Neuronal stem cell (in vitro differentiated cells): ENCODE results near the gene CNTD1.
A peak's percentile ranks its signal among the peaks of the same experiment; 100 is the strongest.

Experiments used
- DNase-seq: peaks from one replicate; pipeline ENCODE4 v3.0.0-alpha.2; 2013; ENCODE audit warnings: low spot score
- H2AFZ ChIP-seq: one replicate; pipeline ENCODE4 v1.6.1; 2013; ENCODE audit warnings: mild to moderate bottlenecking, low read length, inconsistent platforms
- H2AK5ac ChIP-seq: 2 replicates; pipeline ENCODE4 v1.6.1; 2013; ENCODE audit warnings: low read depth, mild to moderate bottlenecking, inconsistent platforms, low read length, moderate library complexity, mixed read lengths
- H2BK120ac ChIP-seq: 2 replicates; pipeline ENCODE4 v1.6.1; 2013; ENCODE audit warnings: low read depth, mild to moderate bottlenecking, inconsistent platforms, low read length, moderate library complexity, mixed read lengths
- H2BK12ac ChIP-seq: one replicate; pipeline ENCODE4 v1.6.1; 2013; ENCODE audit warnings: low read length, inconsistent platforms
- H2BK15ac ChIP-seq: 2 replicates; pipeline ENCODE4 v1.6.1; 2013; ENCODE audit warnings: mild to moderate bottlenecking, low read length, inconsistent platforms, mixed read lengths
- H2BK5ac ChIP-seq: one replicate; pipeline ENCODE4 v1.6.1; 2013; ENCODE audit warnings: inconsistent platforms, mild to moderate bottlenecking, low read length, moderate library complexity
- H3K14ac ChIP-seq: one replicate; pipeline ENCODE4 v1.6.1; 2013; ENCODE audit warnings: low read length, inconsistent platforms
- H3K18ac ChIP-seq: 2 replicates; pipeline ENCODE4 v1.6.1; 2013; ENCODE audit warnings: low read length, inconsistent platforms
- H3K23ac ChIP-seq: 2 replicates; pipeline ENCODE4 v1.6.1; 2013; ENCODE audit warnings: low read depth, mild to moderate bottlenecking, mixed read lengths, low read length, inconsistent platforms; ENCODE audit not compliant: poor library complexity
- H3K27ac ChIP-seq: replicated peaks from 3 replicates; pipeline ENCODE4 v1.5.1; 2013; ENCODE audit warnings: low read length, inconsistent platforms
- H3K27me3 ChIP-seq, 3 experiments: 2 replicates each; pipeline ENCODE4 v1.6.1; 2013; ENCODE audit warnings: low read length in 3 of 3, mild to moderate bottlenecking in 2 of 3, inconsistent platforms in 1 of 3, low read depth in 1 of 3, mixed read lengths in 1 of 3, moderate library complexity in 1 of 3; ENCODE audit not compliant: control insufficient read depth in 3 of 3, insufficient read depth in 3 of 3
- H3K36me3 ChIP-seq, 2 donors: replicated peaks in 1 of 2; 2 replicates each; pipeline ENCODE4 v1.6.1; 2013; ENCODE audit warnings: low read length in 2 of 2; ENCODE audit not compliant: control insufficient read depth in 2 of 2, insufficient read depth in 2 of 2
- H3K4ac ChIP-seq: 2 replicates; pipeline ENCODE4 v1.6.1; 2013; ENCODE audit warnings: inconsistent platforms, mild to moderate bottlenecking, low read length, moderate library complexity
- H3K4me1 ChIP-seq, 2 donors: 1 replicate in 1 of 2; 2 replicates in 1 of 2; pipeline ENCODE4 v1.6.1; 2013; ENCODE audit warnings: low read length in 2 of 2, low read depth in 1 of 2; ENCODE audit not compliant: control insufficient read depth in 2 of 2, insufficient read depth in 1 of 2
- H3K4me2 ChIP-seq: one replicate; pipeline ENCODE4 v1.6.1; 2013; ENCODE audit warnings: mild to moderate bottlenecking, low read length, inconsistent platforms; ENCODE audit not compliant: insufficient read depth, poor library complexity, severe bottlenecking
- H3K4me3 ChIP-seq, 2 donors: 2 replicates each; pipeline ENCODE4 v1.5.1; 2013; ENCODE audit warnings: low read length in 2 of 2, mild to moderate bottlenecking in 2 of 2, inconsistent platforms in 1 of 2, moderate library complexity in 1 of 2
- H3K79me1 ChIP-seq: one replicate; pipeline ENCODE4 v1.6.1; 2013; ENCODE audit warnings: low read depth, mild to moderate bottlenecking, inconsistent platforms, low read length, moderate library complexity
- H3K9ac ChIP-seq: one replicate; pipeline ENCODE4 v1.6.1; 2013; ENCODE audit warnings: mild to moderate bottlenecking, low read depth, low read length, inconsistent platforms; ENCODE audit not compliant: poor library complexity
- H3K9me3 ChIP-seq, 2 donors: replicated peaks in 1 of 2; 2 replicates each; pipeline versions ENCODE3 to v1.6.1; 2013; ENCODE audit warnings: low read length in 2 of 2, mild to moderate bottlenecking in 2 of 2, inconsistent platforms in 1 of 2, low read depth in 1 of 2, mixed read lengths in 1 of 2, moderate library complexity in 1 of 2; ENCODE audit not compliant: control insufficient read depth in 2 of 2, insufficient read depth in 1 of 2
- H4K8ac ChIP-seq: one replicate; pipeline ENCODE4 v1.6.1; 2013; ENCODE audit warnings: low read depth, mild to moderate bottlenecking, inconsistent platforms, low read length, moderate library complexity
- H4K91ac ChIP-seq: one replicate; pipeline ENCODE4 v1.6.1; 2013; ENCODE audit warnings: low read length, low read depth, mild to moderate bottlenecking, inconsistent platforms; ENCODE audit not compliant: poor library complexity
- WGBS, 2 donors: extraction: QIAGEN DNeasy Blood & Tissue Kit; methylation state at CpG; one replicate each; pipeline ENCODE4 v1.1.7; 2013; ENCODE audit warnings: missing lambda C conversion rate in 2 of 2, mixed read lengths in 1 of 2; ENCODE audit not compliant: insufficient read length in 2 of 2, insufficient replicate concordance in 1 of 2; ENCODE audit errors: extremely low coverage in 2 of 2; 5-methylcytosine and 5-hydroxymethylcytosine counted together

CNTD1 gene

GRCh38 chr17:42852351-42852750 lies 53.7 kb downstream of the CNTD1 start:
- no peak overlapping the region for H3K4me3 ChIP-seq
- H3K27me3 ChIP-seq = no peaks in the 10 kb centered on the region
- peak overlapping the region; percentile 9 for H4K8ac ChIP-seq
- no CpG with 5 or more reads among the region's 15 CpGs for WGBS, 2 donors
- peak overlapping the region; percentile 16 for H2BK12ac ChIP-seq
- no peak overlapping the region for H2BK15ac ChIP-seq
- H2AK5ac ChIP-seq = no peak overlapping the region
- H3K18ac ChIP-seq = no peak overlapping the region
- no peak overlapping the region for H2BK5ac ChIP-seq
- peaks cover 0 to 3% of the 10 kb centered on the region in 2 donors for H3K4me1 ChIP-seq
- H2AFZ ChIP-seq = no peak overlapping the region
- H3K9ac ChIP-seq = no peak overlapping the region
- H3K4me2 ChIP-seq = no peak overlapping the region
- H3K36me3 ChIP-seq = no peaks in the 10 kb centered on the region
- H3K9me3 ChIP-seq = no peaks in the 10 kb centered on the region
- no peak for DNase-seq
- no peak overlapping the region for H2BK120ac ChIP-seq
- H3K4ac ChIP-seq = no peak overlapping the region
- H3K27ac ChIP-seq = no peak overlapping the region
- H3K14ac ChIP-seq = no peak overlapping the region
- H4K91ac ChIP-seq = no peak overlapping the region
- no peak overlapping the region for H3K23ac ChIP-seq
- H3K79me1 ChIP-seq = no peaks in the 10 kb centered on the region

DNA sequence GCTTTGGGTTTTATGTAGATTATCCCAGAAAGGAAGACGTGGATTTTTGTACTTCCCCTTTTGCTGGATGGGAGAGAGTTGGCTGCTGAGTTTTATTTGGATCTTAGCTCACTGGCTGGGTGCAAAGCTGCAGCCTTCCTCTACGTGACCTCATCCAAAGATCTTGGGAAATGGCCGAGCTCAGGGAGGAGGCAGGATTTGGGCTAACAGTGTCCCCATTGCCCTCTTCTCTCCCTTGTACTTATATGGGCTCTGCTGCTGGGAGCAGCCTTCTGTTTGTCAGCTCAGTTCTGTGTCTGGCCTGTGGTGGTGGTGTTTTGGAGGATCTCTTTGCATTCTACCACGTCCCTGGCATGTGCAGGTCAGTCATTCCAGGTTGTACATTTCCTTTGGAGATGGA lies 54.3 kb downstream of the CNTD1 start:
- Histone ChIP-seq H2BK5ac (no peak overlapping the region), H3K4me2 (no peak overlapping the region), H3K18ac (no peak overlapping the region), H3K4me3 (no peak overlapping the region), H2BK120ac (no peak overlapping the region), H3K27me3 (no peaks in the 10 kb centered on the region), H3K9ac (no peak overlapping the region), H3K79me1 (no peaks in the 10 kb centered on the region), H3K9me3 (no peaks in the 10 kb centered on the region), H3K14ac (no peak overlapping the region), H2AFZ (no peak overlapping the region), H3K36me3 (no peaks in the 10 kb centered on the region), H2BK12ac (no peak overlapping the region), H3K27ac (no peak overlapping the region), H2AK5ac (no peak overlapping the region), H3K23ac (no peak overlapping the region), H3K4me1 (peaks cover 0 to 3% of the 10 kb centered on the region in 2 donors), H4K8ac (no peak overlapping the region), H3K4ac (no peak overlapping the region), H2BK15ac (no peak overlapping the region), H4K91ac (no peak overlapping the region)
- no CpG with 5 or more reads among the region's 4 CpGs for WGBS, 2 donors
- DNase-seq = no peak

GRCh38 chr17:42853597-42853967 lies 54.9 kb downstream of the CNTD1 start:
- no peaks in the 10 kb centered on the region for H3K79me1 ChIP-seq
- H3K4ac ChIP-seq = no peak overlapping the region
- H2BK120ac ChIP-seq = no peak overlapping the region
- H4K8ac ChIP-seq = no peak overlapping the region
- WGBS, 2 donors = no CpG with 5 or more reads among the region's 5 CpGs
- H3K36me3 ChIP-seq = no peaks in the 10 kb centered on the region
- no peaks in the 10 kb centered on the region for H3K9me3 ChIP-seq
- no peak overlapping the region for H4K91ac ChIP-seq
- no peak overlapping the region for H2BK12ac ChIP-seq
- H3K27me3 ChIP-seq = no peaks in the 10 kb centered on the region
- no peak overlapping the region for H3K18ac ChIP-seq
- no peak overlapping the region for H3K4me2 ChIP-seq
- peak overlapping the region; percentile 47 for H3K14ac ChIP-seq
- H3K4me3 ChIP-seq = no peak overlapping the region
- H3K9ac ChIP-seq = no peak overlapping the region
- H3K27ac ChIP-seq = no peak overlapping the region
- no peak for DNase-seq
- H2AK5ac ChIP-seq = peak overlapping the region; percentile 87
- H2BK15ac ChIP-seq = no peak overlapping the region
- no peak overlapping the region for H3K23ac ChIP-seq
- H2BK5ac ChIP-seq = no peak overlapping the region
- no peak overlapping the region for H2AFZ ChIP-seq
- peaks cover 0 to 3% of the 10 kb centered on the region in 2 donors for H3K4me1 ChIP-seq

GRCh38 chr17:42853968-42854790 lies 55.5 kb downstream of the CNTD1 start:
- Histone ChIP-seq H3K79me1 (no peaks in the 10 kb centered on the region), H3K9ac (no peak overlapping the region), H3K23ac (no peak overlapping the region), H3K4me1 (peaks cover 0 to 3% of the 10 kb centered on the region in 2 donors), H3K4me2 (no peak overlapping the region), H2BK120ac (no peak overlapping the region), H2AK5ac (no peak overlapping the region), H3K4me3 (no peak overlapping the region), H3K27ac (no peak overlapping the region), H2BK15ac (no peak overlapping the region), H3K14ac (no peak overlapping the region), H3K36me3 (no peaks in the 10 kb centered on the region), H3K27me3 (no peaks in the 10 kb centered on the region), H4K8ac (no peak overlapping the region), H2AFZ (no peak overlapping the region), H4K91ac (no peak overlapping the region), H3K9me3 (no peaks in the 10 kb centered on the region), H3K4ac (no peak overlapping the region), H3K18ac (no peak overlapping the region), H2BK5ac (no peak overlapping the region), H2BK12ac (no peak overlapping the region)
- DNase-seq = no peak
- WGBS, 2 donors = no CpG with 5 or more reads among the region's 15 CpGs
